GM23248 (cell line): ENCODE data around the gene MEX3B. TPM values are rescaled to one million over a fixed set of nuclear protein-coding genes. Genes with fewer than 3 reads are reported as not detected.

ENCODE experiments used
- DNase-seq: peaks from one replicate; pipeline ENCODE4 v3.0.0-alpha.2; 2015
- H2AFZ ChIP-seq: fragments of 200-600 bp; sonication (generic); 2 replicates; pipeline ENCODE4 v1.6.1; 2016; ENCODE audit warnings: antibody characterized with exemption
- H3F3A ChIP-seq: fragments of 200-600 bp; sonication (generic); 2 replicates; pipeline ENCODE4 v1.6.1; 2016; ENCODE audit warnings: mild to moderate bottlenecking, antibody characterized with exemption, mixed run types; ENCODE audit not compliant: insufficient read depth
- H3K27ac ChIP-seq: fragments of 200-600 bp; sonication (generic); 2 replicates; pipeline ENCODE4 v1.5.1; 2016; ENCODE audit warnings: mild to moderate bottlenecking
- H3K27me3 ChIP-seq: fragments of 200-600 bp; sonication (generic); replicated peaks from 2 replicates; pipeline ENCODE4 v1.6.1; 2016; ENCODE audit warnings: mild to moderate bottlenecking; ENCODE audit not compliant: insufficient read depth
- H3K36me3 ChIP-seq: fragments of 200-600 bp; sonication (generic); 2 replicates; pipeline ENCODE4 v1.6.1; 2016; ENCODE audit warnings: low read depth, mild to moderate bottlenecking
- H3K4me1 ChIP-seq: fragments of 200-600 bp; sonication (generic); 2 replicates; pipeline ENCODE4 v1.6.1; 2016; ENCODE audit warnings: mild to moderate bottlenecking; ENCODE audit not compliant: insufficient read depth
- H3K4me2 ChIP-seq: fragments of 200-600 bp; sonication (generic); one replicate; pipeline ENCODE4 v1.6.1; 2016; ENCODE audit warnings: mild to moderate bottlenecking; ENCODE audit not compliant: unreplicated experiment
- H3K4me3 ChIP-seq: fragments of 200-600 bp; sonication (generic); 2 replicates; pipeline ENCODE4 v1.5.1; 2016; ENCODE audit warnings: mild to moderate bottlenecking
- H3K79me2 ChIP-seq: fragments of 200-600 bp; sonication (generic); 2 replicates; pipeline ENCODE4 v1.6.1; 2016; ENCODE audit warnings: mild to moderate bottlenecking; ENCODE audit not compliant: insufficient read depth
- H3K9ac ChIP-seq: fragments of 200-600 bp; sonication (generic); 2 replicates; pipeline ENCODE4 v1.6.1; 2016; ENCODE audit warnings: mild to moderate bottlenecking
- H3K9me2 ChIP-seq: fragments of 200-600 bp; sonication (generic); 2 replicates; pipeline ENCODE4 v1.6.1; 2016; ENCODE audit warnings: mixed run types, mild to moderate bottlenecking, moderate library complexity; ENCODE audit not compliant: insufficient read depth
- H3K9me3 ChIP-seq: fragments of 200-600 bp; sonication (generic); one replicate; pipeline ENCODE4 v1.6.1; 2017; ENCODE audit warnings: low read depth
- H4K20me1 ChIP-seq: fragments of 200-600 bp; sonication (generic); 2 replicates; pipeline ENCODE4 v1.6.0; 2016; ENCODE audit not compliant: insufficient read depth
- EZH2 ChIP-seq: fragments of 200-600 bp; sonication (generic); IDR thresholded peaks from 2 replicates; pipeline ENCODE4 v1.6.1; 2018; ENCODE audit warnings: antibody characterized with exemption, mild to moderate bottlenecking; ENCODE audit not compliant: insufficient read depth, poor library complexity, severe bottlenecking
- EZH2phosphoT487 ChIP-seq: fragments of 200-600 bp; sonication (generic); IDR thresholded peaks from 2 replicates; pipeline ENCODE4 v1.6.1; 2018; ENCODE audit warnings: antibody characterized with exemption, moderate library complexity, mild to moderate bottlenecking, low read depth; ENCODE audit not compliant: insufficient read depth
- WGBS, 2 experiments: methylation state at CpG; one replicate each; pipeline ENCODE4 v1.1.6; 2015 to 2017; ENCODE audit warnings: low lambda C conversion rate in 2 of 2, low coverage in 1 of 2; ENCODE audit errors: missing lambda C conversion rate in 2 of 2; 5-methylcytosine and 5-hydroxymethylcytosine counted together
- in situ Hi-C: fragments of 300-500 bp; cut with MboI; formaldehyde crosslinking; loops from 2 replicates; pipeline ENCODE4 v1.15.0; 2020
- polyA plus RNA-seq: library from polyadenylated mRNA; unstranded; fragments of >200 nt; fragmentation: Nextera tagmentation; extraction: Ambion mirVana; gene quantifications from 2 replicates; pipeline ENCODE4 v1.2.1, GENCODE V29; 2016
- total RNA-seq: library from RNA; depleted of rRNA; stranded (reverse); fragments of >200 nt; shearing (Covaris generic); gene quantifications from 2 replicates; pipeline ENCODE4 v1.2.3, GENCODE V29; 2014

MEX3B gene
- total and polyA plus RNA-seq, 2 experiments from 2014 or later: 5.3 to 13.3 TPM

- Histone ChIP-seq H3K9ac (peak overlapping the region; percentile 87), H4K20me1 (no peaks in the 10 kb centered on the region), H3K36me3 (peaks cover 9% of the 10 kb centered on the region; the same call in 1 of the 2 replicates), H3K27ac (peak overlapping the region; percentile 82), H3F3A (peaks cover 9% of the 10 kb centered on the region), H3K4me2 (peak overlapping the region; percentile 79), H3K27me3 (0 out of 2 replicates have a peak, but pooled peaks cover 10% of the 10 kb centered on the region), H3K9me2 (no peaks in the 10 kb centered on the region), H3K4me1 (peaks cover 12% of the 10 kb centered on the region), H2AFZ (peak overlapping the region; percentile 87), H3K9me3 (no peaks in the 10 kb centered on the region), H3K79me2 (peaks cover 28% of the 10 kb centered on the region), H3K4me3 (peak overlapping the region; percentile 95)
- TF ChIP-seq EZH2phosphoT487: no peak
- in situ Hi-C loops: no loop called here
- 2 to 3% methylated on average over 48 to 52 of the region's 54 CpGs for WGBS, 2 experiments
- peak; percentile 79 for DNase-seq
Measured at GRCh38 chr15:82044373-82045178, 1.2 kb downstream of the MEX3B start.

- no peaks in the 10 kb centered on the region for H4K20me1 ChIP-seq
- DNase-seq: peak; percentile 75
- H3K79me2 ChIP-seq: peaks cover 28% of the 10 kb centered on the region
- WGBS, 2 experiments: 13 to 21% methylated on average over 31 to 51 of the region's 51 CpGs
- H3F3A ChIP-seq: peaks cover 9% of the 10 kb centered on the region
- TF ChIP-seq EZH2: no peak
- no peak for TF ChIP-seq EZH2phosphoT487
- H2AFZ ChIP-seq: peak overlapping the region; percentile 87
- H3K4me2 ChIP-seq: peak overlapping the region; percentile 79
- H3K36me3 ChIP-seq: peaks cover 9% of the 10 kb centered on the region; the same call in 1 of the 2 replicates
- no peaks in the 10 kb centered on the region for H3K9me2 ChIP-seq
- peak overlapping the region; percentile 95 for H3K4me3 ChIP-seq
- no peaks in the 10 kb centered on the region for H3K9me3 ChIP-seq
- peak overlapping the region; percentile 82 for H3K27ac ChIP-seq
- peak overlapping the region; percentile 87 for H3K9ac ChIP-seq
- in situ Hi-C loops: no loop called here
- H3K27me3 ChIP-seq: 0 out of 2 replicates have a peak, but pooled peaks cover 10% of the 10 kb centered on the region
- H3K4me1 ChIP-seq: peaks cover 12% of the 10 kb centered on the region
Measured at GRCh38 chr15:82043796-82044372, 1.9 kb downstream of the MEX3B start.

DNA sequence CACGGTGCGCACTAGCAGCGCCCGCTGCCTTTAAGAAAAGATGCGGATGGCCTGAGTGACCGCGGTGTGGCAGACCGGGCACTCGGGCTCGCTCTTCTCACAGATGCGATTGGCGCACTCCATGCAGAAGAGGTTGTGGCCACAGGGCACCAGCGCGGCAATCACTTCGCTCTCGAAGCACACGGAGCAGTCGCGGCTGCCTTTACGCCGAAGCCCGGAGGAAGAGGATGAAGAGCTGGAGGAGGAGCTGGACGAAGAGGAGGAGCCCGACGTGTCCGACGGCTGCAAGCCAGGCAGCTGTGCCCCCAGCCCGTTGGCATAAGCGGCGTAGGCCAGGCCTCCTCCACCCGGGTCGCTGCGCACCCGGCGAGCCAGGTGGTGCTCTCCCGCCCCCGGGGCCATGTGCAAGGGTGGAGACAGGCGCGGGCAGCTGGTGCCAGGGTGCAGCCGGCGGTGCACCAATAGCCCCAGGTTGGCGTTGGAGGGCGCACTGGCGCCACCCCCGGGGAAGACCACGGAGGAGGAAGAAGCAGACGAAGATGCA, 2.6 kb downstream of the MEX3B start:
- Histone ChIP-seq H3K9me3 (no peaks in the 10 kb centered on the region), H3K36me3 (peaks cover 9% of the 10 kb centered on the region; the same call in 1 of the 2 replicates), H3K4me2 (peak overlapping the region; percentile 79), H3K9ac (0 out of 2 replicates have a peak overlapping the region, but pooled peaks have one; percentile 87), H2AFZ (no peak overlapping the region), H3K27ac (no peak overlapping the region), H3K27me3 (0 out of 2 replicates have a peak, but pooled peaks cover 5% of the 10 kb centered on the region), H3K9me2 (no peaks in the 10 kb centered on the region), H3K4me3 (peak overlapping the region; percentile 95), H3K4me1 (peaks cover 12% of the 10 kb centered on the region), H4K20me1 (no peaks in the 10 kb centered on the region), H3F3A (peaks cover 9% of the 10 kb centered on the region), H3K79me2 (peaks cover 28% of the 10 kb centered on the region)
- in situ Hi-C loops: no loop called here
- no peak for TF ChIP-seq EZH2
- TF ChIP-seq EZH2phosphoT487: no peak
- 71 to 75% methylated on average over 40 to 47 of the region's 47 CpGs for WGBS, 2 experiments
- no peak for DNase-seq

DNA sequence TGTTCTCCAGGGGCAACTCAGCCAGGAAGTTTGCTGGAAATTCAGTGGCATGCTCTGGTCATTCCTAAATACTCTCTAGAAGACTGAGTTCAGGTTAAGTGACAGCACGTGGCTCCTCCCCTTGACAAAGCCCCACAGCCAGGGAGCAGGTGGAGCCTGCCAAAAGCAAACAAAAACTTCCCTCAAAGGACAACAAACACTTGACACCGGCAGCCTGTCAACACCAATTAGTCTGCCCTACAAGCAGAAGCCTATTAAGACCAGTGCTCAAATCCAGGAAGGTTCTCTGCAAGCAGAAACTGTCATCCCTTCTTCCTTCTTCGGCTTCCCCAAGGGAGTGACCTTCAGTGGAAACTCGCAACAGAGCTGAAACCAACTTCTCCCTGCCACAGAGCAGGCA, 5.0 kb downstream of the MEX3B start:
- H2AFZ ChIP-seq: no peak overlapping the region
- H3K9ac ChIP-seq: no peak overlapping the region
- H3K27me3 ChIP-seq: no peaks in the 10 kb centered on the region
- H3K9me2 ChIP-seq: no peaks in the 10 kb centered on the region
- H3K4me1 ChIP-seq: peaks cover 12% of the 10 kb centered on the region
- TF ChIP-seq EZH2phosphoT487 (no peak), EZH2 (no peak)
- no peak overlapping the region for H3K4me2 ChIP-seq
- H4K20me1 ChIP-seq: no peaks in the 10 kb centered on the region
- H3K4me3 ChIP-seq: no peak overlapping the region
- DNase-seq: no peak
- H3K79me2 ChIP-seq: peaks cover 28% of the 10 kb centered on the region
- no peak overlapping the region for H3K27ac ChIP-seq
- in situ Hi-C loops: no loop called here
- peaks cover 9% of the 10 kb centered on the region for H3F3A ChIP-seq
- peaks cover 9% of the 10 kb centered on the region; the same call in 1 of the 2 replicates for H3K36me3 ChIP-seq
- WGBS, 2 experiments: 39 to 41% methylated on average over 4 of the region's 4 CpGs
- H3K9me3 ChIP-seq: no peaks in the 10 kb centered on the region
